HEK293 (cell line): Measurements from ENCODE around the gene KSR1.
A peak's percentile ranks its signal among the peaks of the same experiment; 100 is the strongest.

Source experiments
- CTCF ChIA-PET: fragments of 350-600 bp; formaldehyde crosslinking; extraction: SDS; loops from one replicate; lab custom pipeline; 2021; ENCODE audit warnings: antibody characterized with exemption; lab: Yijun Ruan, JAX
- POLR2A ChIA-PET: fragments of 300-600 bp; formaldehyde crosslinking; extraction: SDS; loops from one replicate; lab custom pipeline; 2020; ENCODE audit warnings: antibody characterized with exemption, inconsistent platforms; lab: Yijun Ruan, JAX
- H3K27ac ChIP-seq: fragments of 200-500 bp; sonication (Bioruptor generic); 2 replicates; pipeline ENCODE4 v1.5.1; 2014; ENCODE audit warnings: low read depth, low read length, control low read depth, inconsistent platforms; ENCODE audit errors: extremely low read depth
- H3K36me3 ChIP-seq, 2 experiments: fragments of 200-500 bp in 1 of 2; sonication (Bioruptor generic) in 1 of 2; 1 replicate in 1 of 2; 2 replicates in 1 of 2; pipeline ENCODE4 v1.5.1; 2014 to 2017; ENCODE audit warnings: inconsistent platforms in 2 of 2, low read length in 2 of 2; ENCODE audit not compliant: control insufficient read depth in 2 of 2, insufficient read depth in 1 of 2
- H3K4me1 ChIP-seq: fragments of 200-500 bp; sonication (Bioruptor generic); 2 replicates; pipeline ENCODE4 v1.5.1; 2014; ENCODE audit warnings: mild to moderate bottlenecking, low read length, inconsistent platforms; ENCODE audit not compliant: control insufficient read depth, insufficient read depth
- H3K4me3 ChIP-seq: 2 replicates; pipeline ENCODE4 v1.5.1; 2011; ENCODE audit warnings: low read depth, mild to moderate bottlenecking, control low read depth, low read length, moderate library complexity
- H3K9me3 ChIP-seq: fragments of 200-500 bp; sonication (Bioruptor generic); 2 replicates; pipeline ENCODE4 v1.5.1; 2014; ENCODE audit warnings: low read depth, low read length, inconsistent platforms; ENCODE audit not compliant: control insufficient read depth, insufficient read depth
- ELK4 ChIP-seq: IDR thresholded peaks from 2 replicates; pipeline ENCODE4 v1.6.1; 2011; ENCODE audit warnings: mild to moderate bottlenecking, low read depth, low read length, borderline replicate concordance
- GLIS1 ChIP-seq: fragments of 450-650 bp; formaldehyde crosslinking; IDR thresholded peaks from 2 replicates; pipeline ENCODE4 v1.5.1; 2016; ENCODE audit warnings: missing biosample characterization, missing genetic modification characterization
- MZF1 ChIP-seq: fragments of 450-650 bp; formaldehyde crosslinking; IDR thresholded peaks from 2 replicates; pipeline ENCODE4 v1.5.1; 2017; ENCODE audit warnings: missing biosample characterization, missing genetic modification characterization, borderline replicate concordance
- TCF7L2 ChIP-seq: IDR thresholded peaks from 2 replicates; pipeline ENCODE4 v1.6.1; 2011; ENCODE audit warnings: low read depth, mild to moderate bottlenecking, inconsistent platforms, low read length, moderate library complexity, borderline replicate concordance
- ZIC2 ChIP-seq: fragments of 450-650 bp; formaldehyde crosslinking; IDR thresholded peaks from 2 replicates; pipeline ENCODE4 v1.5.1; 2016; ENCODE audit warnings: missing biosample characterization, missing genetic modification characterization
- ZNF175 ChIP-seq: fragments of 450-650 bp; formaldehyde crosslinking; IDR thresholded peaks from 2 replicates; pipeline ENCODE4 v1.5.1; 2016; ENCODE audit warnings: missing biosample characterization, missing genetic modification characterization
- ZNF416 ChIP-seq: fragments of 450-650 bp; formaldehyde crosslinking; IDR thresholded peaks from 2 replicates; pipeline ENCODE4 v1.5.1; 2016; ENCODE audit warnings: missing biosample characterization, missing genetic modification characterization
- ZNF426 ChIP-seq: fragments of 450-650 bp; formaldehyde crosslinking; IDR thresholded peaks from 2 replicates; pipeline ENCODE4 v1.5.1; 2017; ENCODE audit warnings: missing biosample characterization, missing genetic modification characterization, mild to moderate bottlenecking, inconsistent platforms, moderate library complexity
- ZNF518A ChIP-seq: fragments of 450-650 bp; formaldehyde crosslinking; conservative IDR thresholded peaks from 2 replicates; pipeline ENCODE4 v1.5.1; 2016; ENCODE audit warnings: low read depth, missing biosample characterization, missing genetic modification characterization
- ZNF777 ChIP-seq: fragments of 450-650 bp; formaldehyde crosslinking; IDR thresholded peaks from 2 replicates; pipeline ENCODE4 v1.5.1; 2017; ENCODE audit warnings: missing biosample characterization, missing genetic modification characterization, borderline replicate concordance
- ZSCAN16 ChIP-seq: fragments of 450-650 bp; formaldehyde crosslinking; IDR thresholded peaks from 2 replicates; pipeline ENCODE4 v1.5.1; 2016; ENCODE audit warnings: missing biosample characterization, missing genetic modification characterization

Gene KSR1

GRCh38 chr17:27582696-27583095, 126.4 kb downstream of the KSR1 start:
- POLR2A ChIA-PET: no interaction called here
- Histone ChIP-seq H3K4me1 (peaks cover 4% of the 10 kb centered on the region), H3K27ac (no peak overlapping the region), H3K36me3 (peaks cover 0 to 22% of the 10 kb centered on the region in 2 experiments; a peak in 1 of 3 replicates), H3K9me3 (no peaks in the 10 kb centered on the region), H3K4me3 (no peak overlapping the region)
- CTCF ChIA-PET: no interaction called here
- TF ChIP-seq ELK4 (no peak), ZSCAN16 (tag by site-specific recombination) (no peak), ZNF777 (tag by site-specific recombination) (no peak)

GRCh38 chr17:27585153-27585681, 129.0 kb downstream of the KSR1 start:
- ChIA-PET POLR2A (interaction anchor here (1.0 kb wide), 1 partner anchor 39 kb away, joined by 3 read pairs; no protein-coding TSS in a partner anchor), CTCF (interaction anchor here (0.9 to 1.8 kb wide), 6 partner anchors 14 to 231 kb away, joined by 3 to 9 read pairs (median 4); no protein-coding TSS in a partner anchor)
- no peak overlapping the region for H3K27ac ChIP-seq

GRCh38 chr17:27585792-27586191, 129.5 kb downstream of the KSR1 start:
- Histone ChIP-seq H3K4me1 (no peaks in the 10 kb centered on the region), H3K27ac (no peak overlapping the region; the same call in 1 of the 2 replicates), H3K9me3 (no peaks in the 10 kb centered on the region), H3K36me3 (peaks cover 0 to 40% of the 10 kb centered on the region in 2 experiments; a peak in 1 of 3 replicates), H3K4me3 (no peak overlapping the region)
- POLR2A ChIA-PET: interaction anchor here (0.8 kb wide), 1 partner anchor 46 kb away, joined by 3 read pairs; no protein-coding TSS in a partner anchor
- CTCF ChIA-PET: interaction anchor here (1.0 to 5.2 kb wide), 7 partner anchors 12 to 127 kb away, joined by 3 to 38 read pairs (median 6); no protein-coding TSS in a partner anchor
- TF ChIP-seq ZIC2 (tag by site-specific recombination) (peak; percentile 58), ZNF175 (tag by site-specific recombination) (no peak), ZNF416 (no peak), TCF7L2 (no peak), ZNF426 (tag by site-specific recombination) (no peak), ZNF518A (tag by site-specific recombination) (no peak)

More at GRCh38 chr17:27585153-27585681, 129.0 kb downstream of the KSR1 start:
- Histone ChIP-seq H3K36me3 (peaks cover 0 to 36% of the 10 kb centered on the region in 2 experiments; a peak in 1 of 3 replicates), H3K4me3 (no peak overlapping the region), H3K9me3 (no peaks in the 10 kb centered on the region), H3K4me1 (no peaks in the 10 kb centered on the region)
- peak; percentile 8; the same call in 1 of the 2 replicates for TF ChIP-seq GLIS1 (tag by site-specific recombination)
- no peak for TF ChIP-seq MZF1 (tag by site-specific recombination)
